IgD-negative memory B cell (primary cell): Measurements from ENCODE around the gene ACER2. TPM values are rescaled to one million over a fixed set of nuclear protein-coding genes. Genes with fewer than 3 reads are reported as not detected.
"Not testable (repeated sequence)": the region's sequence is repeated elsewhere in the genome, so short reads cannot be mapped to it uniquely, and the experiment has no call there.

Experiments
- H3K27ac Mint-ChIP-seq, 3 donors: one replicate each; pipeline ENCODE4 v1.8.0; 2020 to 2022; ENCODE audit warnings: mild to moderate bottlenecking in 3 of 3, mixed read lengths in 3 of 3, moderate library complexity in 1 of 3
- H3K27me3 Mint-ChIP-seq: one replicate; pipeline ENCODE4 v1.8.0; 2021; ENCODE audit warnings: mixed read lengths
- H3K36me3 Mint-ChIP-seq: one replicate; pipeline ENCODE4 v1.8.0; 2020; ENCODE audit warnings: mild to moderate bottlenecking, mixed read lengths
- H3K4me1 Mint-ChIP-seq, 3 donors: one replicate each; pipeline ENCODE4 v1.8.0; 2020 to 2022; ENCODE audit warnings: mixed read lengths in 3 of 3, mild to moderate bottlenecking in 1 of 3
- H3K4me3 Mint-ChIP-seq, 4 donors: one replicate each; pipeline ENCODE4 v1.8.0; 2020 to 2022; ENCODE audit warnings: mild to moderate bottlenecking in 4 of 4, mixed read lengths in 4 of 4, moderate library complexity in 3 of 4
- H3K9me3 Mint-ChIP-seq, 3 donors: one replicate each; pipeline ENCODE4 v1.8.0; 2020 to 2021; ENCODE audit warnings: mixed read lengths in 3 of 3, mild to moderate bottlenecking in 1 of 3
- polyA plus RNA-seq: library from polyadenylated mRNA; unstranded; fragments of 300-500 nt; fragmentation: Illumina TruSeq; gene quantifications from one replicate; pipeline ENCODE4 v1.2.3, GENCODE V29; 2021

Gene ACER2
- polyA plus RNA-seq, 1 donor from 2014 or later = 0.85 TPM

DNA sequence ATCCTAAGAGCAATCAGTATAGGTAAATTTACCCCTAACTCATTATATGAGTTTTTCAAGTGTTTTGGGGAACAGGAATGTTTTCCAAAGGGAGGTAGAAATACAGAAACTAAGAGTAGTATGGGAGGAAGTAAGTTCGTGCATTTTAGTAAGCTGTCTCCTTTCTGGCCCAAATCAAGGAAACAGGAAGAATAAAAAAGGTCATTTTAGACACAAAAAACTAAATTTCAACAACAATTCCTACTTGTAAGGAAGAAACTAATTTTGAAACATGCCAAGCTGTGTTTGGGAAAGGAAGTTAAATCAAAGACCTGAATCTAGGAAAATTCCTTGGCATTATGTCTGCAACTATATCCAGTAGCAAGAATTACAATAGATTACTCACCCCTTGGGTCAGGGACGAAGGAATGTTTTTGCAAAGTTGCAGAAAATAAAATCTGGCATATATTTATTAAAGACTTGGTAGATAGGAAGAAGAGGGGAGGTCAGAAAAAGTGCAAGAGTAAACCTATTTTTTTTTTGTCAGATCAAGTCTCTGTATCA lies 22.2 kb upstream of the ACER2 start:
- Mint-ChIP-seq H3K36me3 (no peaks in the 10 kb centered on the region), H3K27ac (no peak overlapping the region), H3K4me3 (peak overlapping the region in 1 of 4 donors; percentile 29), H3K9me3 (no peaks in the 10 kb centered on the region), H3K4me1 (no peaks in the 10 kb centered on the region), H3K27me3 (peaks cover 4% of the 10 kb centered on the region)

DNA sequence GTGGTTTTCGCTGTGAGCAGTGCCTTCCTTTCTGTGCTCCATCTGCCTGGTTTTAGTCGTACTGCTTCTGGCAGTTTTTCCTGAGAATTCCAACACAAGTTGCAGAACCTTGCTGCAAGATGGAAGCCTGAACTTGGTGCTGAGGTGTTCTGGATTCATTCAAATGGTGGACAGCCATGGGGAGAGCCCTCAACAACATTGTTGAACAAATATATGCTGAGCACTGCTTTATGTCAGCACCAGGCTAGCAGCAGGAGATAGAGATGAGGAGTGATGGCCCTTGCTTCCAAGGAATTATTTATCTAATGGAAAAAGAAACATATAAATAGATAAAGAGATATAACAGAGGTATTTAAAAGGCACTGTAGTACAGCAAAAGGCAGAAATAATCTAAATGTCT lies 21.5 kb upstream of the ACER2 start:
- Mint-ChIP-seq H3K9me3 (no peaks in the 10 kb centered on the region), H3K36me3 (no peaks in the 10 kb centered on the region), H3K27ac (no peak overlapping the region), H3K4me3 (no peak overlapping the region), H3K4me1 (no peaks in the 10 kb centered on the region), H3K27me3 (peaks cover 4% of the 10 kb centered on the region)

DNA sequence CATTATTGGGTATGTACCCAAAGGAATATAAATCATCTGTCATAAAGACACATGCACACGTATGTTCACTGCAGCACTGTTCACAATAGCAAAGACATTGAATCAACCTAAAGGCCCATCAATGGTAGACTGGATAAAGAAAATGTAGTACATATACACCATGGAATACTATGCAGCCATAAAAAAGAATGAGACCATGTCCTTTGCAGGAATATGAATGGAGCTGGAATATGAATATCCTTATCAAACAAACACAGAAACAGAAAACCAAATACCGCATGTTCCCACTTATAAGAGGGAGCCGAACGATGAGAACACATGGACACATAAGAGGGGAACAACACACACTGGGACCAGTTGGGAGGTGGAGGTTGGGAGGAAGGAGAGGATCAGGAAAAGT lies 19.3 kb upstream of the ACER2 start:
- H3K27ac Mint-ChIP-seq, H3K4me1 Mint-ChIP-seq, H3K27me3 Mint-ChIP-seq, H3K4me3 Mint-ChIP-seq, H3K36me3 Mint-ChIP-seq, H3K9me3 Mint-ChIP-seq: not testable (repeated sequence)

DNA sequence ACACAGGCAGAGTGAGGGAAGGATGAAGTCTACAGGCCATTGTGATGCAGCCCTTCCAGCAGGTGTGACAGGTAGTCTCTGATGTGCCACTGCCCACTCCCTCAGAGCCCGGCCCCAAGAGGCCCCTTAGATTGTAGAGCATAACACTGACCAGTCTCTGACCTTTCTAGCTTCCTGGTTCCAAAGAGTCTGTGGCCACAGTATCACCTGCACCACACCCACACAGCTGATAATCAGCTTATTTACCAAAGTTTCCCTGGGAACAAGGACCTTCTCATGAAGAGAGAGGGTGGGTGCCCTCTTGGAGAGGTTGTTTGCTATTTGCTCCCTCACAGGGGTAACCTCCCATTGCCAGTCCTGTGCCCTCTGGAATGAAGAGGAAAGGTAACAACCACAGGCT lies 11.0 kb upstream of the ACER2 start:
- no peak overlapping the region for H3K4me3 Mint-ChIP-seq
- H3K27ac Mint-ChIP-seq = no peak overlapping the region
- no peaks in the 10 kb centered on the region for H3K36me3 Mint-ChIP-seq
- peaks cover 0 to 2% (median 0%) of the 10 kb centered on the region in 3 donors for H3K9me3 Mint-ChIP-seq
- H3K27me3 Mint-ChIP-seq = peaks cover 1% of the 10 kb centered on the region
- H3K4me1 Mint-ChIP-seq = peaks cover 0 to 3% (median 2%) of the 10 kb centered on the region in 3 donors

DNA sequence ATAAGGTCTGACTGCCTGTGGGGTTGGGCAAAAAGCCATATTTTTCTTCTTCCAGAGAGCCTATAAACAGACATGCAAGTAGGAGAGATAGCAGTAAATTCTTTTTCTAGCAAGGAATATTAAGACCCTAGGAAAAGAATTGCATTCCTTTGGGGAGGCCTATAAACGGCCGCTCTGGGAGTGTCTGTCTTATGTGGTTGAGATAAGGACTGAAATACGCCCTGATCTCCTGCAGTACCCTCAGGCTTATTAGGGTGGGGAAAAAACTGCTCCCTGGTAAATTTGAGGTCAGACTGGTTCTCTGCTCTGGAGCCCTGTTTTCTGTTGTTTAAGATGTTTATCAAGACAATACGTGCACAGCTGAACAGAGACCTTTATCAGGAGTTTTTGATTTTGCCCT lies 5.6 kb upstream of the ACER2 start:
- H3K27me3 Mint-ChIP-seq, H3K4me3 Mint-ChIP-seq: not testable (repeated sequence)

GRCh38 chr9:19404283-19405075 lies 4.3 kb upstream of the ACER2 start:
- peaks cover 0 to 2% (median 0%) of the 10 kb centered on the region in 3 donors for H3K9me3 Mint-ChIP-seq
- H3K4me3 Mint-ChIP-seq = peak overlapping the region in 1 of 4 donors; percentile 1
- H3K4me1 Mint-ChIP-seq = peaks cover 3 to 5% (median 5%) of the 10 kb centered on the region in 3 donors
- no peaks in the 10 kb centered on the region for H3K36me3 Mint-ChIP-seq
- H3K27ac Mint-ChIP-seq = peak overlapping the region in 1 of 3 donors; percentile 61
- no peaks in the 10 kb centered on the region for H3K27me3 Mint-ChIP-seq

More for the DNA sequence above, 5.6 kb upstream of the ACER2 start:
- not testable (repeated sequence) for H3K9me3 Mint-ChIP-seq, H3K36me3 Mint-ChIP-seq, H3K27ac Mint-ChIP-seq, H3K4me1 Mint-ChIP-seq

DNA sequence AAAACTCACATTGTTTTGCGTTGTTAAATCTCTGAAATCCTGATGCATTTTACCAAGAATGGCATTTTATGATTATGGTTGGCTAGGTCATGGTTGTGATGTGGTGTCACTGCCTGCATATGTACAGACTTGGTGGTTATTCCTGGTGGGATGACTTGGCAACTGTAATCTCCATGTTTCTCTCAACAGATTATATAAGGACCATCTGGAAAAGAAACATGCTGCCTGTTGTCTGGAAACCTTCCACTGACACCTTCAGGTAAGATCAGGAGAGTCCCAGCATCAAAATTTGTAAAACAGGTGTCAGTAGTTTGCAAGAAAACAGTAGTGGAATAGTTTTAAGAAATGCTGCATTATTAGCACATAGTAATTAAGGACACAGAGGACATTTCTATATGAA lies 3.0 kb upstream of the ACER2 start:
- Mint-ChIP-seq H3K27me3 (no peaks in the 10 kb centered on the region), H3K4me3 (peak overlapping the region in 1 of 4 donors; percentile 11), H3K27ac (no peak overlapping the region), H3K4me1 (peaks cover 8 to 12% (median 8%) of the 10 kb centered on the region in 3 donors), H3K36me3 (no peaks in the 10 kb centered on the region), H3K9me3 (peaks cover 0 to 2% (median 0%) of the 10 kb centered on the region in 3 donors)

DNA sequence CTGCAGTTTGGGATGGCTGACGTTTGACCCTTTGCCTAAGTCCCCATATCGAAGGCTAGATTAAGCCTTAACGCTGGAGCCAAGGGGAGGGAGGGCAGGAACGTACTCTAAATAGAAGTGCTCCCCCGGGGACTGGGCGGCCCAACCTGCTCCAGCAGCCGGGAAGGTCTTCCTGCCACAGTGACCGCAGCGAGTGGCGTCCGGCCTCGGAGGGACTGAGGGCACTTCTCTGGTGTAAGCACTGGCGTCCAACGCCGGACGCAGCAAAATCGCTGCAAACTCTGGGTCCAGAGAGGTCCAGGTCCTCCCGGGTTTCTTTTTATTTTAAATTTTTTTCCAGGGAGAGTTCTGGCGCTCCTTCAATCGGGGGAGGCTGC lies 505 bp upstream of the ACER2 start:
- Mint-ChIP-seq H3K4me3 (peak overlapping the region; percentile 86 to 97 (median 94)), H3K4me1 (peaks cover 8 to 12% (median 10%) of the 10 kb centered on the region in 3 donors), H3K9me3 (no peaks in the 10 kb centered on the region), H3K27me3 (no peaks in the 10 kb centered on the region), H3K27ac (no peak overlapping the region), H3K36me3 (peaks cover 3% of the 10 kb centered on the region)

DNA sequence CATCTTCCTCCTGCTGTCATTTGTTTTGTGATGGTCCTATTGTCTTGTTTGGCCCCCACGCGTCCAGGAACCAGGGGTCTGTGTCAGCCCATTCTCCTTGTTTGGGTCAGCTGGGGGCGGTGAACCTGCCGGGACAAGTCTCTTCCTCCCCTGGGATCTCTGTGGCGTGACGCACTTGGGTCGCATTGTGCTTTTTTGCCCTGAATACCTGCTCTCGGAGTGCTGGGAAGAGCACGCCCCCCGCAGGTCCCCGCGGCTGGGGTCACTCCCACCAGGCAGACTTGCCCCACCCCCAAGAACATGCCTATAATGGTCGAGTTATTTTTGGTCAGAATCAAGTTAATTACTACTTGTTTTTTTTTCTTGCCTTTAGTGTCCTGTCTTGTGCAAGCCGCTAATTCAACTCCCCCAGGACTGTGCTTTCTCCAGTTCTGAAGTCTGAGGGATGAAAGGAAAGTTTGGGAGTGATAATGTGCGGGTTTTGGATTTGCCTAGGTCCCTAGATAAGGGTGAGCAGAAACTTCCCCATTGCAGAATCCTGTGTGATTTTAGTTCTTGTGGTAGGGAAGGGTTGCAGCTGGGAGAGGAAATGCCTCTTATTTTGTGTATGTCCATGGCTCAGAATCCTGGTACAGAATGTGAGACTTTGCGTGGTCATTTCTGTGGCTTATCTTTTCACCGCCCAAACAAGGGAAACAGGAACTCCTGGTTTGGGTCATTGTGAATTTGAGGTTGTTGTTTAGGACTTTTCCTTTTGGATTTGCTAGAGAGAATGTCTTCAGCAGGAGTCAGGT lies 789 bp downstream of the ACER2 start:
- peak overlapping the region in 1 of 3 donors; percentile 69 for H3K27ac Mint-ChIP-seq

DNA sequence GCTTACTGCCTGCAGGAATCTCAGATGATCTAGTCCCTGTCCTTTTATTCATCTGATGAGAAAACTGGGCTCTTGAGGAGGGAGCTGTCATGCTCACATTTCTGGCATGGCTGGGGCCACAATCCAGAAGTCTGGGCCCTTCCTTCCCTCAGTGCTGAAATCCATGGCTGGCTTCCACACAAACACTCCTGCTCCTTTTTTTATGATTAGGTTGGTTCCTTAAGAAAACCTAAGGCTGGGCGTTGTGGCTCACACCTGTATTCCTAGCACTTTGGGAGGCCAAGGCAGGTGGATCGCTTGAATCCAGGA lies 1.3 kb downstream of the ACER2 start:
- Mint-ChIP-seq H3K4me3 (peak overlapping the region in 3 of 4 donors; percentile 86 to 94 (median 94)), H3K27me3 (no peaks in the 10 kb centered on the region), H3K9me3 (no peaks in the 10 kb centered on the region), H3K36me3 (peaks cover 3% of the 10 kb centered on the region), H3K27ac (no peak overlapping the region), H3K4me1 (peaks cover 8 to 12% (median 10%) of the 10 kb centered on the region in 3 donors)

More for the DNA sequence above, 789 bp downstream of the ACER2 start:
- no peaks in the 10 kb centered on the region for H3K27me3 Mint-ChIP-seq
- H3K4me1 Mint-ChIP-seq = peaks cover 8 to 12% (median 10%) of the 10 kb centered on the region in 3 donors
- no peaks in the 10 kb centered on the region for H3K9me3 Mint-ChIP-seq
- H3K4me3 Mint-ChIP-seq = peak overlapping the region; percentile 86 to 97 (median 94)
- peaks cover 3% of the 10 kb centered on the region for H3K36me3 Mint-ChIP-seq

DNA sequence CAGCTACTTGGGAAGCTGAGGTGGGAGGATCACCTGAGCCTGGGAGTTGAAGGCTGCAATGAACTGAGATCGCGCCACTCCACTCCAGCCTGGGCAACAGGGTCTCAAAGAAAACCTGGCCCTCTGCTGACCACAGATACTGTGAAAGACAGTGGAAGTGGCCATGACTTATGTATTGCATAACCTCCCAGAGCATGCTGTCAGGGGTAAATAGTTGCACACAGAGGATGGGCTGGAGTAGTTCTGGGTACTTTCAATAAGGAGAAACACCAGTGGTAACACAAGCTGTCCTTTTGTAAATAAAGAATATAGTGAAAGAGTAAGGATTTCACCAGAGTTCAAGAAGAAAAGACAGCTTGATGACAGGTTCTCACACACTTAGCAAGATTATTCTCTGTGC lies 1.8 kb downstream of the ACER2 start:
- peaks cover 3% of the 10 kb centered on the region for H3K36me3 Mint-ChIP-seq
- no peaks in the 10 kb centered on the region for H3K9me3 Mint-ChIP-seq
- no peaks in the 10 kb centered on the region for H3K27me3 Mint-ChIP-seq
- H3K4me3 Mint-ChIP-seq = peak overlapping the region in 1 of 4 donors; percentile 86
- peaks cover 8 to 12% (median 10%) of the 10 kb centered on the region in 3 donors for H3K4me1 Mint-ChIP-seq
- H3K27ac Mint-ChIP-seq = peak overlapping the region in 1 of 3 donors; percentile 19

- Mint-ChIP-seq H3K9me3 (no peaks in the 10 kb centered on the region), H3K36me3 (peaks cover 3% of the 10 kb centered on the region), H3K27me3 (no peaks in the 10 kb centered on the region), H3K4me3 (peak overlapping the region in 2 of 4 donors; percentile 39 to 86), H3K4me1 (peaks cover 8 to 12% (median 10%) of the 10 kb centered on the region in 3 donors), H3K27ac (no peak overlapping the region)
Observed at GRCh38 chr9:19411316-19411715, 2.5 kb downstream of the ACER2 start.

DNA sequence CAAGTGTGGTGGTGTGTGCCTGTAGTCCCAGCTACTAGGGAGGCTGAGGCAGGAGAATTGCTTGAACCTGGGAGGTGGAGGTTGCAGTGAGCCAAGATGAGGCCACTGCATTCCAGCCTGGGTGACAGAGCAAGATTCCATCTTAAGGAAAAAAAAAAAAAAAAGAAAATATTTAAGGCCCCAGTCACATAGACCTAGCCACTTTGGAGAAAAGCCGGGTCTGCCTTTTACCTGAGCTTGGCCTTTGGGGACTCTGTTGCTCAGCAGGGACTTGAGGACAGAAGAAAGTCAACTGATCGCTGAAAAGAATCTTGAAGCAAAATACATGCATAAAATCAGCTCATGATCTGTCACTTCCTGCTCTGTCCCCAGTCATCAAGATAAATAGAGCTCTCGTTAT lies 4.6 kb downstream of the ACER2 start:
- H3K27ac Mint-ChIP-seq, H3K4me3 Mint-ChIP-seq, H3K36me3 Mint-ChIP-seq, H3K4me1 Mint-ChIP-seq, H3K27me3 Mint-ChIP-seq, H3K9me3 Mint-ChIP-seq: not testable (repeated sequence)

DNA sequence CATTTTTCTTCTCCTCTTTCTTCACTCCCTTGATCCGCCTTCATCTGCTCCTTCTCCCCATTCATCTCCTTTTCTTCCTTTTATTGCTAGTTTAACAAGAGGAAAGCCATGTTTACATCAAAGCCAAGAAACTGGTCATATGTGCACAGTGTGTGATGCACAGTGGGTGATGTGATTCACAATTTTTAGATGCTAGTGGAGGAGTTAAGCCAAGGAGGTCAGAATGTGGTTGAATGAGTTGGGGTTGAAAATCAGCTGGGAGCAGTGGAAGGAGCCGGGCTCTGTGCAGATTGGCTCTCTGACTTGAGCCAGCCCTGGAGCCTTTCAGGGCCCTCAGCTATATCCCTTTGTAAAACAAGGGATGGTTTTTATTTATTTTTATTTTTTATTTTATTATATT lies 7.3 kb downstream of the ACER2 start:
- H3K9me3 Mint-ChIP-seq = no peaks in the 10 kb centered on the region
- H3K36me3 Mint-ChIP-seq = peaks cover 6% of the 10 kb centered on the region
- no peak overlapping the region for H3K4me3 Mint-ChIP-seq
- H3K27ac Mint-ChIP-seq = peak overlapping the region in 1 of 3 donors; percentile 4
- no peaks in the 10 kb centered on the region for H3K27me3 Mint-ChIP-seq
- peaks cover 0 to 2% (median 0%) of the 10 kb centered on the region in 3 donors for H3K4me1 Mint-ChIP-seq

GRCh38 chr9:19420877-19421276 lies 12.1 kb downstream of the ACER2 start:
- Mint-ChIP-seq H3K27ac (no peak overlapping the region), H3K9me3 (no peaks in the 10 kb centered on the region), H3K36me3 (peaks cover 3% of the 10 kb centered on the region), H3K27me3 (no peaks in the 10 kb centered on the region), H3K4me3 (no peak overlapping the region), H3K4me1 (peaks cover 0 to 3% (median 0%) of the 10 kb centered on the region in 3 donors)
